GM20000 (cell line): ENCODE results near the gene PPFIBP1.
"Not testable (repeated sequence)": the region's sequence is repeated elsewhere in the genome, so short reads cannot be mapped to it uniquely, and the experiment has no call there.

Source experiments
- DNase-seq: peaks from one replicate; pipeline ENCODE4 v3.0.0; 2012; ENCODE audit warnings: low spot score
- TF ChIP-seq, protein P1 (sequence below): IDR thresholded peaks from 2 replicates; pipeline ENCODE4 v1.5.1; 2012; ENCODE audit warnings: mild to moderate bottlenecking, control low read depth; ENCODE audit errors: extremely low read depth, missing control alignments

PPFIBP1 gene

GRCh38 chr12:27651201-27651600, 127.2 kb downstream of the PPFIBP1 start:
- DNase-seq, result no peak

DNA sequence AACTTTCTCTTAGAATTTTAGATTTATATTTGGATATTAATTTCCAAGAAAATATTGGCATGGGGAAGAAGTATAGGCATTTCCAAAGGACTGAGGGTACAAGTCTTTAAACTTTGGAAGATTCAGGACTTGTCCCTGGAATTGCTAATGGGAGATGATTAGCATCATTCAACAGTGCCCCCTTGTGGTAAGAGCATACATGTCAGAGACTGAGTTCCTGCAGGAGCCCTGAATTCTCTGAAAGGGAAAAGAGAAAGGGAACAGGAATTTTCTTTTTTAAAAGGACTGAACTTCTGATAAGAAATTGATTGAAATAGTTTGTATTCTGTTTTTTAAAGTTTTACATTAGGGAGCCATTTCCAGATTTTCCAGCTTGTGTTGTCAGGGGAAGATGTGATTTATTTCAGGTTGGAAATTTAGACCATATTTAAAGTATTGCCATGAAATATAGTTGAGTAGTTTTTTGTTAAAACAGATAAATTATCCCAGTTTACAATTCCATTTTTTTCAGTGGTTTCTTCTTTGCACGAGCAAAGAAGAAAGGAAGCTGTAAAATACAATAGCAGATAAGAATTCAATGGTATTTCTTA, 128.3 kb downstream of the PPFIBP1 start:
- DNase-seq, result peak; percentile 37
- TF ChIP-seq, protein P1, sequence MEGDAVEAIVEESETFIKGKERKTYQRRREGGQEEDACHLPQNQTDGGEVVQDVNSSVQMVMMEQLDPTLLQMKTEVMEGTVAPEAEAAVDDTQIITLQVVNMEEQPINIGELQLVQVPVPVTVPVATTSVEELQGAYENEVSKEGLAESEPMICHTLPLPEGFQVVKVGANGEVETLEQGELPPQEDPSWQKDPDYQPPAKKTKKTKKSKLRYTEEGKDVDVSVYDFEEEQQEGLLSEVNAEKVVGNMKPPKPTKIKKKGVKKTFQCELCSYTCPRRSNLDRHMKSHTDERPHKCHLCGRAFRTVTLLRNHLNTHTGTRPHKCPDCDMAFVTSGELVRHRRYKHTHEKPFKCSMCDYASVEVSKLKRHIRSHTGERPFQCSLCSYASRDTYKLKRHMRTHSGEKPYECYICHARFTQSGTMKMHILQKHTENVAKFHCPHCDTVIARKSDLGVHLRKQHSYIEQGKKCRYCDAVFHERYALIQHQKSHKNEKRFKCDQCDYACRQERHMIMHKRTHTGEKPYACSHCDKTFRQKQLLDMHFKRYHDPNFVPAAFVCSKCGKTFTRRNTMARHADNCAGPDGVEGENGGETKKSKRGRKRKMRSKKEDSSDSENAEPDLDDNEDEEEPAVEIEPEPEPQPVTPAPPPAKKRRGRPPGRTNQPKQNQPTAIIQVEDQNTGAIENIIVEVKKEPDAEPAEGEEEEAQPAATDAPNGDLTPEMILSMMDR, result peak; percentile 83

More at GRCh38 chr12:27651201-27651600, 127.2 kb downstream of the PPFIBP1 start:
- TF ChIP-seq, protein P1, result no peak

DNA sequence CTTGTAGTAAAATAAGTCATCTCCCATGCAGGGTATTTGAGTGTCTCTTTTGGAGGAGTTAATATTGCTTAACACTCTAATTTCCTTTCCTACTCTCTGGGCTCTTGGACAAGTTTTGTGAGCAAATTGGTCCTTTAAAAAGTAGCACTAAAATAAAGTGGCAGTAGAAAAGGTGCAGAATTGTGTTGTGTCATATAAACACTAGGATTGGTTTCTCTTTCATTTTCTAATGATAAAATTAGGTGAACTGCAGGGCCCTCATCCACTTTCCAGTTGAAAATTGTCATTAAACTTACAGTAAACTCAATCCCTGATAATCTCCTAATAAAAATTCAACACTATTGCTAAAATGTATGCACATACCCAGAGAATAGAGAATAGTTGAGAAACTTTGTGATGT, 129.7 kb downstream of the PPFIBP1 start:
- TF ChIP-seq, protein P1, result no peak

DNA sequence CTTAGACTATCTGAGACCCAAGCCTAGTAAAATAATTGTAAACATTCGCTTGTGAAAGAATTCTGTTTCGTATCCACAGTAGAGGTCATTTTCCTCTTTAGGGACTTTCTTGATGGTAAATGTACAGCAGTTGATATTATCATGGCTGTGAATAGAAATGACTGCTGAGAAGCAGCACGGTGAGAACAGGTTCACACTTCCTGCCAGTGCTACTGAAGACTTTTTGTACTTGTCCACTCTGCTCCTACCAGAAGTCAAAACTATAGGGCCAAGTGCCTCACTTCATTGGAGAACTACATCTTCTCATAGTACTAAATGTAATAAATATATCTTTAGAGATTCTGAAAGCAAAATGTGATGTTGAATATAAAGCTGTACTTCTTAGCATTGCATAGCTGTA, 131.5 kb downstream of the PPFIBP1 start:
- not testable (repeated sequence) for DNase-seq

More for the DNA sequence above, 129.7 kb downstream of the PPFIBP1 start:
- DNase-seq, result peak; percentile 10

DNA sequence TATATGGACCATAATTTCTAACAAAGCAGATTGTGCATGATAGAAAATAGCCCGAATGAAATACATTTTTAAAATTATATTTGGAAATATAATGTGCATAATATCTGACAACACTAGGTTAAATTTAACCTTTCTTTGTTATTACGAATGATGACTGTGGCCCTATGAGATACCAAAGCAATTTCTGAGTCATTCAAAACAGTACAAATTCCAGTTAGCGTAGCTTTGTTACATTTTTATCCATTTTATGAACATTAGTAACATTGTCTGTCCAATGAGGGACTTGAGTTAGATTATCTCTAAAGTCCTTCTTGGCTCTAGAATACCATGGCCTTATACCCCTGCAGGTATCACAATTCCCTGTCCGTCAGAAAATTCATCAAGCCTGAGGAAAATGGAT, 133.3 kb downstream of the PPFIBP1 start:
- TF ChIP-seq, protein P1, result no peak

GRCh38 chr12:27665704-27666103, 141.7 kb downstream of the PPFIBP1 start:
- DNase-seq, result no peak
- TF ChIP-seq, protein P1, result no peak

More for the DNA sequence above, 133.3 kb downstream of the PPFIBP1 start:
- no peak for DNase-seq

GRCh38 chr12:27666510-27666909, 142.5 kb downstream of the PPFIBP1 start:
- no peak for DNase-seq
- TF ChIP-seq, protein P1, result no peak

DNA sequence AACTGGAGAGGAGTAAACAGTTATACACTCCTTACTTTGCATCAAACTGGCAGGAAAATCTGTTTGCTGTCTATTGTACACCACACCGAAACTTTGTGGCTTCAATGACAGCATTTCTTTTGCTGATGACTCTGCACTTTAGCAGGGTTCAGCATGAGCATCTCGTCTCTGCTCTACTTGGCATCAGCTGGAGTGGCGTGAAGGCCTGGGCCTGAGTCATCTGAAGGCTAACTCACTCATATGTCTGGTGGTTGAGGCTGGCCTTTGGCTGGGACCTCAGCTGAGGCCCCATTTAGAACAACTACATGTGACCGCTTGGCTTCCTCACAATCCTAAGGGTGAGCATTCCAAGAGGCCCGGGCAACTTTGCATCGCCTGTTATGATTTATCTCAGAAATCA, 143.5 kb downstream of the PPFIBP1 start:
- TF ChIP-seq, protein P1, result no peak
- DNase-seq, result no peak
